Tongue (tissue), 2 donors: ENCODE data around the gene FRMD5. TPM values are rescaled to one million over a fixed set of nuclear protein-coding genes. Genes with fewer than 3 reads are reported as not detected.

Experiments
- DNase-seq: peaks from one replicate; pipeline ENCODE4 v3.0.0-alpha.2; 2015
- total RNA-seq: library from RNA; depleted of rRNA; stranded (reverse); fragments of >200 nt; gene quantifications from one replicate; pipeline ENCODE4 v1.2.3, GENCODE V29; 2014

Gene FRMD5
- total RNA-seq, 1 donor from 2014 or later: 1.1 TPM

- DNase-seq: no peak
Measured at GRCh38 chr15:43969802-43970375, 225.2 kb downstream of the FRMD5 start.

GRCh38 chr15:43968551-43968950 lies 226.5 kb downstream of the FRMD5 start:
- no peak for DNase-seq

DNA sequence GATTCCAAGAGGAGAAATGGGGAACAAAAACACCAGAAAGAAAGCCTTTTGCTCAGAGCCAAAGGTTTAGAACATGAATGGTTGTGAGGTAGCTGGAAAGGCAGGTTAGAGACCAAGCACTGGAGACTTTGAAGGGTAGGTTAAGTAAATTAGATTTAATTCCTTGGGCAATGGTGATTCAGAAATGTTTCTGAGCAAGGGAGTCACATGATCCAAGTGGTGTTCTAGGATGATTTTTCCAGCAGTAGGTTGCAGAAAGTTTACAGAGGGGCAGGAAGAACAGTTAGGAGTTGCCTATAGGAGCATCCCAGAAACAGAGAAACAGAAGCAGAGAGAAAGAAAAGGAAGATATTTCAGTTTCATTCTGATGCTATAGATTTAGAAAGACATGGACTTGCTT lies 228.4 kb downstream of the FRMD5 start:
- no peak for DNase-seq

GRCh38 chr15:43958861-43959330 lies 236.2 kb downstream of the FRMD5 start:
- no peak for DNase-seq

DNA sequence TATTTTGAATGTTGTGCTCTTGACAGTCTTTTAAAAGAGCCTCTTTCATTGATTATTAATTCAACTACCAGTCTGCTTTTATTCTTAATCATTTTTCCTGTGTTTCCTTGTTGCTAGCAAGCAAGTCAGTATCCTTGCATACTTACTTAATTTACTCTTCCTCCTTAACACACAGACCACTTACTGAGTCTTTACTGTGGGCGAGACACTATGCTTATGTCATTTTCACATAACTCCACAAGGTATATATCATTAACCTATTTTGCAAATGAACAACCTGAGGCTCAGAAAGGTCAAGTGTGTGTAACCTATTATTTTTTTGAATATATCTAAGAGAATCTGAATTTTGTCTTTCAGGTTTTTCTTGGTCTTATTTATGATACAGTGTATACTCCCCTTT lies 237.3 kb downstream of the FRMD5 start:
- DNase-seq: no peak

DNA sequence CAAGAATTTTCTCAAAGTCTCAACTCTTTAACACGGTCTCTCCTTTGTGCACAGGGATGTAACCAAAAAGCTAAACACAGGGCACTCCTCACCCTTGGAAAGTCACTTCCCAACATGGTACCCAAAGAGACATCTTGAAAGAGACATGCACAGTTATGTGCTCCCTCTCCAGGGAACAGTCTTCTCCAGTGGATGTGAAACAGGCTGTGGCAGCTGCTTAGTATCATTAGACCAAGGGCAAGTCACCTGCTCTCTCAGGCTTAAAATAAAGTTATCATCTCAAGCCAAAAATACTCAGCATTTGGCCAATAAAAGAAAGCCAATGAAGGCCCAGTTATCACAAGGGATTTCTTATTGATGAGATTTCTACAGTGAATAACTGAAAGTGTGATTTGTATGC lies 239.9 kb downstream of the FRMD5 start:
- DNase-seq: peak; percentile 12

GRCh38 chr15:43954181-43954621 lies 240.9 kb downstream of the FRMD5 start:
- DNase-seq: no peak

GRCh38 chr15:43953402-43953801 lies 241.7 kb downstream of the FRMD5 start:
- DNase-seq: no peak

GRCh38 chr15:43950531-43950930 lies 244.5 kb downstream of the FRMD5 start:
- DNase-seq: no peak

DNA sequence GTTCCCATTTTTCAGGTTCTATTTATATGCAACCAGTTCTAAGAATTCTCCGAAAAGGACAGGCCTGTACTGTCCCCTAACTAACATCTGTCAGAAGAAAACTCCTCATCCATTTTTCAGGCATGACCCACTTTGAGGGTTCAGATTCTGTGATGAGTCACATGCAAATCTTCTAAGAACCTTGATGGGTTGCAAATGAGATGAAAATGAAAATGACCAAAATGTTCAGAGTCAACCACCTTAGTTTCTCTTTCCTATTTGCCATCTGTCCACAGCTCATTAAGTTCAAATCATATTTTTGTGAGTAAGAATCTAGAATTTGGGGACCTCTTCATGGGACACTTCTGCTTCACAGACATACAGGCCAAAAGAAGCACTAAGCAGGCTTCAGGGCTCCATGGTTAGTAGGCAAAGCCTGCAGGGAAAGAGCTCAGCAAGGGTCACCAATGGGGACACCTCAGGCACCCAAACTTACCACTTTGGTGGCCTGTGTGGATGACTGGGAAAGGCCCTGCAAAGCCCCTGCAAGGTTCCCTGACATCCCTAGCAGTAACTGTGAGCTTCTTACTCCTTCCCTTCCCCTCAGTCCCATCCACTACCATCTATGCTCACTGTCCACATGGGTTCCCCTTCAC lies 246.3 kb downstream of the FRMD5 start:
- no peak for DNase-seq

GRCh38 chr15:43943511-43943910 lies 251.6 kb downstream of the FRMD5 start:
- DNase-seq: no peak

- DNase-seq: no peak
Measured at GRCh38 chr15:43942194-43942593, 252.9 kb downstream of the FRMD5 start.

GRCh38 chr15:43941555-43941954 lies 253.5 kb downstream of the FRMD5 start:
- DNase-seq: no peak

DNA sequence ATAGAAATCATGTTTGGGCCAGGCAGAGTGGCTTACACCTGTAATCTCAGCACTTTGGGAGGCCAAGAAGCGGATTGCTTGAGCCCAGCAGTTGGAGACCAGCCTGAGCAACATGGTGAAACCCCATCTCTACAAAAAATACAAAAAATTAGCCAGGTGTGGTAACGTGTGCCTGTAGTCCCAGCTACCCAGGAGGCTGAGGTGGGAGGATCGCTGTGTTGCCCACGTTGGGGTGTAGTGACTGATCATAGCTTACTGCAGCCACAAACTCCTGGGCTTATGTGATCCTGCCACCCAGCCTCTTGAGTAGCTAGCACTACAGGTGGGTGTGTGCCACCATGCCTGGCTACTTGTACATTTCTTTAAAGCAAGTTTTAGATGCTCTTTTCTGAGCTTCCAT lies 254.0 kb downstream of the FRMD5 start:
- DNase-seq: no peak

- no peak for DNase-seq
Measured at GRCh38 chr15:43939070-43939469, 256.0 kb downstream of the FRMD5 start.

DNA sequence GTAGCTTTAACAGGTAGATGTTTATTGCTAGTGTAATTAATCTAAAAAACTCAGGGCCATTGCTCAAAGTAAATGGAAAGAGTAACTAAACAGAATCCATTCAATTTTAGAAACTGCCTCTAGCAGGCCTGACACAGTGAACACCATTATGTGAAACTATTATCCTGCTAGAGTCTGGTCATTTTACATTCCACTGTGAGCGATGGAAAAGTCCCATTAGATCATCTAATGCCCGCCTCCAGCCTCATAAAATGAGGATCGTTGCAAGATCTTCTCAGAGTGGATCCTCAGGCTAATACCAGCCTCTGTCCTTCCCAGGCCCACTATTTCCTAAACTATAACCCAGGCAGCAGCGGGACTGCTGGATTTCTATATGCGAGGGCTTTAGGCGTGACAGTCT lies 260.6 kb downstream of the FRMD5 start:
- no peak for DNase-seq

- peak; percentile 24 for DNase-seq
Measured at GRCh38 chr15:43932907-43933306, 262.2 kb downstream of the FRMD5 start.

DNA sequence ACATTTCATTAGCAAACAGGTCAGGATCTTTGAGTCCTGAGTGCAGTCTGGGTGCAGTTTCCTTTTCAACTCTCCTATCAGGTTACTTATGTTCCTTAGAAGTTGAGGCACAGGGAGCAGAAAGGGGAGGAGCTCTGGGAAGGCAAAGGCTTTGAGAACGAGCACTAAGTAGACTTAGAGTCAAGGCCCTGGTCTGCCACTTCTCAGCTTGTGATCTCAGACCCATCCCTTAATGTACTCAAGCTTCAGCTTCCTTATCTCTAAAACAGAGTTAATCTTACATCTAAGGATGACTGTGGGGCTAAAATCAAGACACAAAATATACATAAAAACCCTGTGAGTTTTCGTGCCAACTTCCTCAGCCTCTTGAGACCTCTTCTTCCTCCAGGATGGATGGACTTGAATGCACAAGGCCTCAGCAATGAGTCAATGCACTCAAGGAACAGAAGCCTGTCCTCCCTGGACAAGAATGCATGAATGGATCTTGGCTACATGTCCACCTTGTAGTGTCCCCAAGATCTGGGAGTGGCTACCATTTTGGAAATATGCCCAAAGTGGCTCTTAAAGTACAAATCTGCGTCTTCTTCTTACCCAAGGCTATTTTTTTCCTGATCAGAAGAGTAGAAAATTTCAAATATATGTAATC lies 263.2 kb downstream of the FRMD5 start:
- no peak for DNase-seq

DNA sequence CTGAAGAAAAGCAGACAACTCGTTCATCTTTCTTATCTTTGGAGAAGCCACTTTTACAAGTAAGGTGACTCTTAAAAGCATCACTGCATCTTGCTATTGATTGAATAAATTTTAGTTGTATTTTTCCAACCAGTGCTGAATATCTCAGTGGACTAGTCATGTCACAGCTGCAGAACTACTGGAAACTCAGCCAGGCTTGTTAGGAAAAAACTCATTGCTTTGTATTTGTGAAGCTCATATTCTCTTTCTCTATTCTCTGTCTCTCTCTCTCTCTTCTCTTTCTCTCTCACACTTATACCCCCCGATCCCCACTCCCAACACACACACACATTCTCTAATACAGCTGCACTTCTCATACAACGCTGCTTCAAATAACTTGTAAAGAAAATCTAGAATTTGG lies 264.0 kb downstream of the FRMD5 start:
- no peak for DNase-seq

DNA sequence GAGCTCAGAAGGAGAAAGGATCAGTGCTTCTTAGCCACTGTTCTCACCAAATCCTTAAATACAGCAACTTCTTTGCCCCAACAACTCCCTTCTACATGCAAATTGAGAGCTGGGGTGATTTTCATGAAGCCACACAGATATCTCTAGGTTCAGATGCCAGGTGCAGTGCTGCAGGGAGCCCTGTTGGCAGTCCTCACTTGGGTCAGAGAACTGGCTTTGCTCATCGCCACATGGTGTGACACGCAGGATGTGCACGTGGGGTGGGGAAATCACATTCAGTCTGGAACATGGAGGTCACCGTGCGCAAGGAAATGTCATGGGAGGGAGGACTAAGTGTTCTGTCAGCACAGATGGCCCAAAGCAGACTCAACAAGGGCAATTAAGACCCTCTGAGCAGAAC lies 264.5 kb downstream of the FRMD5 start:
- no peak for DNase-seq

- no peak for DNase-seq
Measured at GRCh38 chr15:43930079-43930478, 265.0 kb downstream of the FRMD5 start.

- DNase-seq: no peak
Measured at GRCh38 chr15:43928152-43928551, 266.9 kb downstream of the FRMD5 start.

DNA sequence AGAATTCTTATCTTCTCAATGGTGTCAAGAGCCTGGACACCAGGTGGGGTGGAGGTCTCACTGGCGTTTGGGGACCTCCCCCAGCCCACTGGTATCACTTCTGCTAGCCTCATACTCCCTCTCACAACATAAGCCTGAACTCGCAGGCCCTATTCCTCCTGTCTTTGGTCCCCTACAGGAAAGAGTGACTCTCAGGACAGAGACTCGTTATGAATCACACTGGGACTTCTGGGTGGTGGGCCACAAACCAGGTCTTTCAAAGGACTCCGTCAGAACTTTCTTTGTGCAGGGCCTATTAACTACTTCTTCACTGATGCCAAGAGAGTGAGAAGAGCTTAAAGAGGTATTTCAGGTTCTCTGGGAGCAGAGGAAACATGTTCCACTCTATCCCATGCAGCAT lies 267.9 kb downstream of the FRMD5 start:
- DNase-seq: no peak

DNA sequence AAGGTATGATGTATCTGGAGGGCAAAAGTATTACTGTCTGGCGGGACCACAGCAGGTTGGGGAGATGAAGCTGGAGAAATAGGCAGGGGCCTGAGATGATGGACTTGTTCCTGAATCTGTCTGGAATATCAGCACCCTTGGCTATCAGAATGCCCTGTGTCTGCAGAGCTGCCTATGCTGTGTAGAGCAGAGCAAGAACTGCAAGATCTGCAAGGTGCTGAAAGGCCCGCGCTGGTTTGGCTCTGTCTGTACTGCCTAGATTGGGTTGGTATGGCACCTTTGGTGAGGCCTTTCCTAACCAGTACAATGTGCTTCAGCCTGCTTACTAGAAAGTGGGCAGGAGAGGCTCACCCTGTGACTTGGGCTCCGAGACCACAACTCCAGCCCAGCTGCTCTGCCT lies 271.5 kb downstream of the FRMD5 start:
- DNase-seq: no peak
